ENCODE results near the gene TTC6. TPM values are rescaled to one million over a fixed set of nuclear protein-coding genes. Genes with fewer than 3 reads are reported as not detected.

The TTC6 gene
- polyA plus RNA-seq, 1 donor from 2014 or later, result not detected

- H3K4me2 ChIP-seq (ENCODE audit: low read length), result no peak overlapping the region
- no peaks in the 10 kb centered on the region for H3F3A ChIP-seq (ENCODE audit: insufficient read depth, low read length, poor library complexity, severe bottlenecking)
- H3K4me3 ChIP-seq (ENCODE audit: low read length), result no peak overlapping the region
- H3K9me2 ChIP-seq (ENCODE audit: insufficient read depth, low read length), result no peaks in the 10 kb centered on the region
- TF ChIP-seq TAF1 (IDR thresholded peaks at IDR 0.05; ENCODE audit: low read depth), result no peak
- TF ChIP-seq REST (IDR thresholded peaks at IDR 0.05; ENCODE audit: borderline replicate concordance), result no peak
- no peak for TF ChIP-seq POLR2AphosphoS5 (IDR thresholded peaks at IDR 0.05)
- no peak for TF ChIP-seq SMC3 (conservative IDR thresholded peaks at IDR 0.05; ENCODE audit: poor library complexity)
- TF ChIP-seq EZH2 (IDR thresholded peaks at IDR 0.05; ENCODE audit: borderline replicate concordance, insufficient read depth, low read length, poor library complexity, severe bottlenecking), result no peak
- TF ChIP-seq MXI1 (conservative IDR thresholded peaks at IDR 0.05; ENCODE audit: poor library complexity, severe bottlenecking), result no peak
- no peak for TF ChIP-seq EP300 (conservative IDR thresholded peaks at IDR 0.05; ENCODE audit: poor library complexity, severe bottlenecking)
- TF ChIP-seq CTCF (IDR thresholded peaks at IDR 0.05; ENCODE audit: poor library complexity, severe bottlenecking), result no peak
- H3K79me2 ChIP-seq (replicated peaks; ENCODE audit: insufficient read depth, low read length), result no peaks in the 10 kb centered on the region
- H3K36me3 ChIP-seq (ENCODE audit: insufficient read depth, low read length), result no peaks in the 10 kb centered on the region
- no peak overlapping the region for H3K9ac ChIP-seq (ENCODE audit: low read length)
- peaks cover 2% of the 10 kb centered on the region for H3K9me3 ChIP-seq (ENCODE audit: low read length)
- no peak overlapping the region for H2AFZ ChIP-seq (ENCODE audit: low read depth, low read length)
- no peaks in the 10 kb centered on the region for H4K20me1 ChIP-seq (ENCODE audit: insufficient read depth)
- H3K27me3 ChIP-seq (ENCODE audit: insufficient read depth, low read depth, low read length), result peaks cover 71% of the 10 kb centered on the region
- no peak overlapping the region for H3K27ac ChIP-seq (ENCODE audit: low read length)
Measured at GRCh38 chr14:37602605-37603453, 7.4 kb downstream of the TTC6 start.

- Histone ChIP-seq H3F3A (ENCODE audit: insufficient read depth, low read length, poor library complexity, severe bottlenecking) (no peaks in the 10 kb centered on the region), H3K9me3 (ENCODE audit: low read length) (peaks cover 2% of the 10 kb centered on the region), H4K20me1 (ENCODE audit: insufficient read depth) (no peaks in the 10 kb centered on the region), H3K9me2 (ENCODE audit: insufficient read depth, low read length) (no peaks in the 10 kb centered on the region), H3K27ac (ENCODE audit: low read length) (no peak overlapping the region), H3K36me3 (ENCODE audit: insufficient read depth, low read length) (no peaks in the 10 kb centered on the region), H2AFZ (ENCODE audit: low read depth, low read length) (no peak overlapping the region), H3K79me2 (replicated peaks; ENCODE audit: insufficient read depth, low read length) (no peaks in the 10 kb centered on the region), H3K4me3 (ENCODE audit: low read length) (no peak overlapping the region), H3K9ac (ENCODE audit: low read length) (no peak overlapping the region), H3K4me2 (ENCODE audit: low read length) (no peak overlapping the region), H3K27me3 (ENCODE audit: insufficient read depth, low read depth, low read length) (peaks cover 62% of the 10 kb centered on the region)
- no peak for TF ChIP-seq POLR2AphosphoS5 (IDR thresholded peaks at IDR 0.05)
- TF ChIP-seq EP300 (conservative IDR thresholded peaks at IDR 0.05; ENCODE audit: poor library complexity, severe bottlenecking), result no peak
- no peak for TF ChIP-seq EZH2 (IDR thresholded peaks at IDR 0.05; ENCODE audit: borderline replicate concordance, insufficient read depth, low read length, poor library complexity, severe bottlenecking)
- TF ChIP-seq TAF1 (IDR thresholded peaks at IDR 0.05; ENCODE audit: low read depth), result no peak
Measured at GRCh38 chr14:37603688-37604251, 8.3 kb downstream of the TTC6 start.

Measured in neural cell (in vitro differentiated cells).